Suppressor macrophage treated with lipopolysaccharide for 1 hour (primary cell): ENCODE data around the gene OR51B4.
A peak's percentile ranks its signal among the peaks of the same experiment; 100 is the strongest.
"Not testable (repeated sequence)": the region's sequence is repeated elsewhere in the genome, so short reads cannot be mapped to it uniquely, and the experiment has no call there.

ENCODE experiments used
- DNase-seq, 3 donors: peaks; one replicate each; pipeline ENCODE4 v3.0.0-alpha.2; 2020 to 2022

OR51B4 gene

GRCh38 chr11:5294342-5294995 is 7.3 kb downstream of the OR51B4 start:
- not testable (repeated sequence) for DNase-seq

DNA sequence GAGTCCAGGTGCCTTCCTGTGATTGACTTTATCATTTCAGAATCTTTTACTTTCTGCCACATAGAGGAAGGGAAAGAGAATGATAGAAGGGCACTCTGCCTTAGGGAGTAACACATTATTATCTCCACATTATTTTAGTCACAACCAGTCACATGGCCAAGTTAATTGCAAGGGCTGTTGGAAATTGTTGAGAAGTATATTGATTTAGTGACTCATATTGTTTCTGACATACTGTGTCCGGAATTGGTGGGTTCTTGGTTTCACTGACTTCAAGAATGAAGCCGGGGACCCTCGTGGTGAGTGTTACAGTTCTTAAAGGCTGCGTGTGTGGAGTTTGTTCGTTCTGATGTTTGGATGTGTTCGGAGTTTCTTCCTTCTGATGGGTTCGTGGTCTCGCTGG is 8.7 kb downstream of the OR51B4 start:
- DNase-seq = no peak

DNA sequence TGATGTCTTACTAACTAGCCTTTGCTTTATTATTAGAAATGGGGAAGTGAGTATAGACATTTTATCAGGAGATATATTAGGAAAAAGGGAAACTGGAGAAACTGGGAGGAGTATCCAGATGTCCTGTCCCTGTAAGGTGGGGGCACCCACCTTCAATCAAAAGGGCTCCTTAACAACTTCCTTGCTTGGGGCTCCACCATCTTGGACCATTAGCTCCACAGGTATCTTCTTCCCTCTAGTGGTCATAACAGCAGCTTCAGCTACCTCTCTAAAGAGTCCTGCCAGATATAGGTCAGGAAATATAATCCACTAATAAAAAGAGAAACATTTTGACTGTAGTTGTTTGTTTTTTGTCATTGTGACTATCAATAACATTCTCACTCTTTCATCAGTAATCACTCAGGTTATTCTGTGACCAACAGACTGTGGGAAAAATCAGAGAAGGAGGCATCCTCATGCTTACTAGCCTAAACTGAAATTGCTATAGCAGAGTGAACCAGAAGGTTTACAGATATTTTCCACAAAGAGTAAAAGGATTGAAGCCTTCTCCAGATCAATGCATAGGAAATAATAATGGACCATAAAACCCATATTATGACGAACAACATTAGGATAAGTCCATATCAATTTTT is 10.4 kb downstream of the OR51B4 start:
- peak; percentile 11 to 39 (median 30) for DNase-seq

DNA sequence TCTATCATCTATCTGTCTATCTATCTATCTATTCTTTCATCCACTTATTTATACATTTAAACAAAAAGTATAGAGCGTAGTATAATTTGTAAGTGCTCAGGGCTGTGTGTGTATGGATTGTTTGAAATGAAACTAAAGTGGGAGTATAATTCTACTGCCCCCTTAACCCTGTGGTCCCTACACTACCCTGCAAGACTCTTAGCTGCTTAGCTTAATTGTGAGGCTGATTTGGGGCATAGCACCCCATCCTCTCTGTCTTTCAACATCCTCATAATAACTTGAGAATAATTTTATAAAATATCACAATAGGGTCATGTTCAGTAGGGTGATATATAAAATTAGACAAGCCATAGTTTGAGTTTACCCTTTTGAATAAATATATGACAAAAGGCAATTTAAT is 11.6 kb downstream of the OR51B4 start:
- DNase-seq = no peak

- DNase-seq = no peak
Observed at GRCh38 chr11:5289696-5290095, 12.1 kb downstream of the OR51B4 start.

- DNase-seq = no peak
Observed at GRCh38 chr11:5288906-5289550, 12.7 kb downstream of the OR51B4 start.

GRCh38 chr11:5288108-5288905 is 13.4 kb downstream of the OR51B4 start:
- no peak for DNase-seq

DNA sequence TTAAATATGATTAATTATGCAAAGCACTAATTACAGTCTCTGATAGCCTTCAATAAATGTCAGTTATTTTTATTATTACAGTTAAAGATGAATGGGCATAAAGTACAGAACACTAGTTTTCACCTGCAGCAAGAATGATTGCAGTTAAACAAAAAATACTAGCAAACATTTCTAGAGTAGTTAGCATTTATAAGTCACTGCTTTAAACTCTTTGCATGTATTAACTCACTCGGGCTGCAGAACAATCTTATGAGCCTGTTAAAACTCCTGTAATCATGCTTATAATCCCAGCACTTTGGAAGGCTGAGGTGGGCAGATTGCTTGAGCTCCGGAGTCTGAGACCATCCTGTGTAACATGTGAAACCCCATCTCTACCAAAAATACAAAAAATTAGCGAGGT is 14.8 kb downstream of the OR51B4 start:
- no peak for DNase-seq

DNA sequence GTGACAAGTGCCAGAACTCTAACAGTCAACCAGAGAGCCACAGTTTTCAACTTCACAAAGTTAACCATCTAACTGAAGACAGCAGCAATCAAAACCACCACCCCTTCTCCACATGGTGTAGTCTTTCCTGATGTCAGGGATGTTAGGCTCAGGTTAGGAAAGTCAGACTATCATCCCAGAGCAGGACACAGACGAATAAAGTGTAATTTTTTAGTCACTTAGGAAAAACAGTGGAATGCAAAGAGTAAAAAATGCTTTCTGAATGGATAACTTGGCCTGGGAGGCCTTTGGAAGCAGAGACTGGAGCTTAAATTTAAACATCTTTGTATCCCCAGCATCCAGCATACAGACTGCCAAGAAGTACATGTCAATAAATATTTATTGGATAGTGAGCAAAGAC is 15.4 kb downstream of the OR51B4 start:
- no peak for DNase-seq

DNA sequence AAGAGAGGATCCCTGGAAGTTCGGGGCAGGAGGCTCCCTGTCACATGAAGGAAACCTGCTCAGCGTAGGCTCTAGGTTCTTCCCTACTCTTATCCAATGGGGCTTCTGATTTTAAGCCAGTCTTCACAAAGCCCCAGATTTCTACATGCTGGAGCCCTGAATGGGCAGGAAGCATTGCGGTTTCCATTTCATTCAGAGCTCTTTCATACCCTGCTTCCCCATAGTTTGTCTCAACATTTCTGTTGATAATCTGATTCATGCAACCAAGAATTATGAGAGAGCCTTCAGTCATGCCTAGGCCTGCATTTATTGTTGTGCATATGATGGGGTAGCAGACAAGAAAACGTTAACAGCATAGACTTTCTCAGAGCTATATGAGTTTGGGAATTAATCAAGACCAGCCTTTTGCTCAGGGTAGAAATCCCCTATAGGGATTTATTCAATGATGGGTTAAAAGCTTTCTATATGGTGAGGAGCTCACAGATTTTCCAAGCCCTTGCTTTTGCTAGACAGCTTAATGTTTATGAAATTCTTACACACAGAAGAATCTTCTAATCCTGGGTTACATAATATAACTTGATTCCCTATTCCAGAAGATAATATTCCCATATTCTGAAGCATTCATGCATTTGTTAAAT is 15.9 kb downstream of the OR51B4 start:
- DNase-seq = no peak

DNA sequence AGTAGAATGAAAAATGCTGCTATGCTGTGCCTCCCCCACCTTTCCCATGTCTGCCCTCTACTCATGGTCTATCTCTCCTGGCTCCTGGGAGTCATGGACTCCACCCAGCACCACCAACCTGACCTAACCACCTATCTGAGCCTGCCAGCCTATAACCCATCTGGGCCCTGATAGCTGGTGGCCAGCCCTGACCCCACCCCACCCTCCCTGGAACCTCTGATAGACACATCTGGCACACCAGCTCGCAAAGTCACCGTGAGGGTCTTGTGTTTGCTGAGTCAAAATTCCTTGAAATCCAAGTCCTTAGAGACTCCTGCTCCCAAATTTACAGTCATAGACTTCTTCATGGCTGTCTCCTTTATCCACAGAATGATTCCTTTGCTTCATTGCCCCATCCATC is 17.1 kb downstream of the OR51B4 start:
- no peak for DNase-seq

DNA sequence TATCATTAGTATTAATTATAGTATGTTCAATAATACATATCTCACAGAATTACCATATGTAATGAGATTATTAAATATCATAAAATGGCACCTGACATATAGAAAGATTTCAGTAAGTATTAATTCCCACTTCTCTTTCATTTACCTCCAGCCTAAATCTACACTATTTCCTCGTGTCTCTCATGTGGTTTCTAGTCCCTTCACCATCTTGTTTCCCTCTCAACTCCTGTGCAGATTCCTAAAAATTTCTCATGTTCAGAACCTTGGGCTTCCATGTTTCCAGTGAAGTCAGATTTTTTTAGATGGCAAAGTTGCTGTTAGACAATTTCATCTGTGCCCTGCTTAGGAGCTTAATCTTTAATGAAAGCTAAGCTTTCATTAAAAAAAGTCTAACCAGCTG is 17.9 kb downstream of the OR51B4 start:
- DNase-seq = no peak

DNA sequence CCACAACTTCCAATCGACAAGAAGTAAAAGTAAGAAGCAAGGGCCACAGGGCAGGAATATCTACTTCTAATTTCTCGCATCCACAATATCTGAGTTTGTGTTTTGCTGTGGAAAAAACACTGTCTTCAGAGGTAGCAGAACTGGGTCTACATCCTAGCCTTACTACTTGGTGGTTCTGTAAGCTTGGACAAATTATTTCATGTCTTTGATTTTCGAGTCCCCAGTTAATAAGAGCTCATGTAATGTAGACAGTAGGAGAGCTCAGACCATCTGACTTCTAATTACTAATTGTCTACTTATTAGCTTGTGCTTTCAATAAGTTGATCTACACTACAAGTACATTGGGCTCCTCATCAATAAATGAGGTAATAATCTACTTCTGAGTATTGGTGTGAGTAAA is 18.7 kb downstream of the OR51B4 start:
- no peak for DNase-seq

GRCh38 chr11:5282628-5283027 is 19.1 kb downstream of the OR51B4 start:
- DNase-seq = no peak

- DNase-seq = no peak
Observed at GRCh38 chr11:5281596-5281995, 20.1 kb downstream of the OR51B4 start.

- DNase-seq = peak; percentile 83 to 91 (median 85)
Observed at GRCh38 chr11:5280582-5281102, 21.1 kb downstream of the OR51B4 start.

GRCh38 chr11:5279471-5280090 is 22.2 kb downstream of the OR51B4 start:
- DNase-seq = no peak

- no peak for DNase-seq
Observed at GRCh38 chr11:5277807-5278382, 23.9 kb downstream of the OR51B4 start.

DNA sequence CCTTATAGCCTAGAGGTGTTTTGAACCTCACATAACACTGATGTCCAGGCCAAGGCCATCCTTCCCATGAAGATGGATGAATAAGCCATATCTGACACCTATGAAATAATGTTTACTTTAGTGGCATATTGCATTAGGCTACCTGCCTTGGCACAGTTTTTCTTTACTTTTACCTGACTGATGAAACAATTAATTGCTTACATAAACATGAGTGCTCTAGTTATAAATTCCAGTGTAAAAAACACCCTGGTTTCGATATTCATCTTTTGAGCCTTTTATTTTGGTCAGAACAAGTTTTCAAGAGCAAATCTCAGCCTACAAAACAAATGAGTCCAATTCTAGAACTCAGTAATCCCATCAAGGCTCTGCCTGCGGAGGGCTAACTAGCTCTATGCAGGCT is 25.0 kb downstream of the OR51B4 start:
- no peak for DNase-seq

DNA sequence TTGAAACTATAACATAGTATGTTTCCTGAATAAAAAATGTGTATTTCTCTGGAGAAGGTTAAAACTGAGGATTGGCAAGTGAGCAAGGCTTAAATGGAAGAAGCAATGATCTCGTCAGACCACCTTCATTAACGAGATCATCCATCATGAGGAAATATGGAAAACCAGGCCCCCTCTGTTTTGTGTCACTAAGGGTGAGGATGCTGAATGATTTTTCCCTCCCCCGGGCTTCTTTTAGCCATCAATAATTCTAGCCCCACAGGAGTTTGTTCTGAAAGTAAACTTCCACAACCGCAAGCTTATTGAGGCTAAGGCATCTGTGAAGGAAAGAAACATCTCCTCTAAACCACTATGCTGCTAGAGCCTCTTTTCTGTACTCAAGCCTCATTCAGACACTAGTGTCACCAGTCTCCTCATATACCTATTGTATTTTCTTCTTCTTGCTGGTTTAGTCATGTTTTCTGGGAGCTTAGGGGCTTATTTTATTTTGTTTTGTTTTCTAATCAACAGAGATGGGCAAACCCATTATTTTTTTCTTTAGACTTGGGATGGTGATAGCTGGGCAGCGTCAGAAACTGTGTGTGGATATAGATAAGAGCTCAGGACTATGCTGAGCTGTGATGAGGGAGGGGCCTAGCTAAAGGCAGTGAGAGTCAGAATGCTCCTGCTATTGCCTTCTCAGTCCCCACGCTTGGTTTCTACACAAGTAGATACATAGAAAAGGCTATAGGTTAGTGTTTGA is 26.2 kb downstream of the OR51B4 start:
- no peak for DNase-seq

DNA sequence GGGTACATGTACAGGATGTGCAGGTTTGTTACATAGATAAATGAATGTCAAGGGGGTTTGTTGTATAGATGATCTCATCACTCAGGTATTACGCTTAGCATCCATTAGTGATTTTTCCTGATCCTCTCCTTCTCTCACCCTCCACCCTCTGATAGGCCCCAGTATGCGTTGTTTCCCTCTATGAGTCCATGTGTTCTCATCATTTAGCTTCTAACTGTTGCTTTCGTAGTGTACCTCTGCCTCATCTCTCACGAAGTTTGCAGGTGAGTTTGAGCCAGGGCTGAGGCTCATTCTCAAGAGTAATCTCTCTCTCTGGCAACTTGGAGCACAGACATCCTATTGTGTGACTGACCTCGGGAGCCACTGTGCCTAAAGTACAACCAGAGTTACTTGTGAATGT is 27.4 kb downstream of the OR51B4 start:
- no peak for DNase-seq
